ENCODE results near the gene TEX26.
A peak's percentile ranks its signal among the peaks of the same experiment; 100 is the strongest.

The TEX26 gene

DNA sequence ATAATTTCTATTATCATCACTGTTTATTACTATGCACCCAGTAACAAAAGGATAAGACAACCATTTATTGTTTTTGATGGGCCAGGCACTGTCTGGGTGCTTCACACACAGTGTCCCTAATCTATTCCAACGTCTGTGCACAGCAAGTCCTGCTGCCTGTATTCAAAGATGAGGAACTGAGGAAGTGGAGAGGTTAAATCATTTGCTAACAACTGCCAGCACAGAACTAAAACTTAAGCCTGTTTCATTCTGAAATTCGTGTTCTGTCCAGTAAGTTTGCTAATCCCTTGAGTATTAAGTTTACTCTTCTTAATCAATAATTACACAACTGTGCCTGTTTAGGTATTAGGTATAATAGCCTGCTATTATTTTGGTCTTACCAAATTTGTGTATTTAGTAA lies 41.9 kb downstream of the TEX26 start:
- DNase-seq (ENCODE audit: low read depth in 3 of 3, low spot score in 1 of 3): no peak

DNA sequence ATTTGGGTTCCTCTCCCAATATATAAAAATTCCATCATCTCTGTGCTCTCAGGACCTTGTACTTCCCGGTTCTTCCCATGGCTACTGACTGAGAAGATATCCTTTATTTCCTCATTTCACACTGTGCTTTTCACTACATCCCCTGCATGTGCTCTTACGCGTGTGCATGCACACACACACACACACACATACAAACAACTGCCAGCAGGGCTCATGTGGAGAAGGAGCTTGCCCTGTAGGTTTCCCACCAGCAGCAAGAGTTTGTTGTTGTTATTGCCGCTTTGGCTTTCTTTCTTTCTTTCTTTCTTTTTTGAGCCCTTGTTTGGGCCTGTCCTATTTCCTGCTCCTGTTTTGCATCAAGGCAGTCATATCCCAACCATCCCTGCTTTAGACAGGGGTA lies 43.6 kb downstream of the TEX26 start:
- DNase-seq (ENCODE audit: low read depth in 3 of 3, low spot score in 1 of 3): no peak

DNA sequence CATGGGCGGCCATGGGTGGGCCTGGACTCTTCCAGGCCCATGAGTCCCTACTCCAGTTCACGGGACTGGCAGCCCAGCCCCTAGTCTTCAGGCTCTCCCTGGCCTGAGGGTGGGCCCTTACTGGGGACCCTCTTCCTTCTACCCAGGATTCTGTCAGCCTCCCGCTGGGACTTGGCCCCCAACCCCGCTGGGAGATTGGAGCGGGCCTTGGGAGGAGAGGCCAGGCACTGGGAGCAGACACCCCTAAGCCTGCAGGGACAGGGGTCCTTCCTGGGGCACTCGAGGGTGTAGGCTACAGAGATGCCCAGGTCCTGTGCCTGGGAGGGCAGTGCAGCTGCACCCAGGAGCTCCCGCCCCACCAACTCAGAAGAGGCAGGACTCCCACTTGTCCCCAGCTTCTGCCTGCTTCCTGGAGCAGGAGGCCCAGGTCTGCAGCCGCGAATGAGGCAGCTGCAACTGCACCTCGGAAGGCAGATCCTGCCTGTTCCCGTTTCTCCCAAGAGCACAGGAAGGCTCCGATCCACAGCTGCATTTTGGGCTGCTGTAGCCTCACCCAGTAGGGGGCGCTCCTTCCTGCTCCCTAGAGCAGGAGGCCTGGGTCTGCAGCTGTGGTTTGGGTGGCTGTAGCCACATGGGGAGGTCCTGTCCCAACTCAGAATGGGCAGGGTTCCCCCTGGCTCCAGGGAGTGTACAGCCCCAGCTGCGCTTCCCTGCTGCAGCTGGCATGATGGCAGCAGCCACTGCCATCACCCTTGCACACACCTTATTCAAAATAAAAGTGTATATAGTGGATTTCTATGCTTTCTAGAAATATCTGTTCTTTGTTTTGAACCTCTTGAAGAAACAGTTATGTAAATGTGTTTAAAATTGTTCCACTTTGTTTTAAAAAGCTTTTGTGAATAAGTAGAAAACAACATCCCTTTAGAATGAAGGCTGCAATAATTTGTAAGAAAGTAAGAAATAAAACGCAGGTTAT lies 46.8 kb downstream of the TEX26 start:
- peak in 1 of 3 donors; percentile 21 for DNase-seq (ENCODE audit: low read depth in 3 of 3, low spot score in 1 of 3)

DNA sequence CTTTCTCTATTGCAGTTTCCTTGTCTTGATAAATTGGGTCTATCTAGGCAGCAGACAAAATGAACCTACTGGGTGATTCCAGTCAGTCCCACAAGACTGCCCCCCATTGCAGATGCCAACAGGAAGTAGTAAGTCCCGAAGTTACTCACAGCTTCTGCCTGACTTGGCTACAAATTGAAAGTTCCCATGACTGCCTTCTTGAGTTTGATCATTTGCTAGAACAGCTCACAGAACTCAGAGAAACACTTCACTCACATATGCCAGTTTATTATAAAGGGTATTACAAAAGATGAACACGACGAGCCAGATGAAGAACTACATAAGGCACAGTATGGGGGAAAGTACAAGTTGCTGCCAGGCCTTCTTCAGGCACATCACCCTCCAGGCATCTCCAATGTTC lies 50.0 kb downstream of the TEX26 start:
- no peak for DNase-seq (ENCODE audit: low read depth in 3 of 3, low spot score in 1 of 3)

- no peak for DNase-seq (ENCODE audit: low read depth in 3 of 3, low spot score in 1 of 3)
Measured at GRCh38 chr13:30982906-30983305, 50.5 kb downstream of the TEX26 start.

GRCh38 chr13:30983431-30983830 lies 51.0 kb downstream of the TEX26 start:
- no peak for DNase-seq (ENCODE audit: low read depth in 3 of 3, low spot score in 1 of 3)

DNA sequence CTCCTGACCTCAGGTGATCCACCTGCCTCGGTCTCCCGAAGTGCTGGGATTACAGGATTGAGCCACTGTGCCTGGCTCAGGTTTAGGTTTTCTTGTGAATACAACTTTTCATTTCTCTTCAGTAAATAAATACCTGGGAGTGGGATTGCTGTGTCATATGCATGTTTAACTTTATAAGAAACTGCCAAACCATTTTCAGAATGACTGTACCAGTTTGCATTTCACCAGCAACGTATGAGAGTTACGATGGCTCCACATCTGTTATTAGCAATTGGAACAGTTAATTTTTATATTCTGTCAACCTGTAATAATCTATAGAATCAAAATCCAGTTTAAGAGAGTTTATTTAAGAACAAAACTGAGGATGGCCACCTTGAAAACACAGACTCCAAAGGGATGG lies 52.2 kb downstream of the TEX26 start:
- no peak for DNase-seq (ENCODE audit: low read depth in 3 of 3, low spot score in 1 of 3)

- no peak for DNase-seq (ENCODE audit: low read depth in 3 of 3, low spot score in 1 of 3)
Measured at GRCh38 chr13:30985637-30986205, 53.3 kb downstream of the TEX26 start.

- no peak for DNase-seq (ENCODE audit: low read depth in 3 of 3, low spot score in 1 of 3)
Measured at GRCh38 chr13:30991184-30991583, 58.7 kb downstream of the TEX26 start.

DNA sequence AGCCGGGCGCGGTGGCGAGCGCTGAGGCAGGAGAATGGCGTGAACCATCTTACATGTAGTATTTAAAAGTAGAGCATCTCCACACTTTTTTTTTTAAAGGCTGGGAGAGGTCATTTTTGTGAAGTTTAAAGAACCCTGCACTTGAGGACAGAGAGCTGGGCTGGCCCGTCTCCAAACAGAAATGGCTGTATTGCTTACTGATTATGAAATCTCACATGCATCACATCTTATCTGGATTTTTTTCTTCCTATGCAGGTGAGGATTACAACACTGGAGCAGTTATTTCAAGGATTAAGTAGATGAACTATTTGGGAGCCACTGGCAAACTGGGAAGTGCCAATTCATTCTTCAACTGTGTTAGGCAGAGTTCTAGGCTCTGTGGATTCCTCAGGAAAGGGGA lies 59.5 kb downstream of the TEX26 start:
- no peak for DNase-seq (ENCODE audit: low read depth in 3 of 3, low spot score in 1 of 3)

DNA sequence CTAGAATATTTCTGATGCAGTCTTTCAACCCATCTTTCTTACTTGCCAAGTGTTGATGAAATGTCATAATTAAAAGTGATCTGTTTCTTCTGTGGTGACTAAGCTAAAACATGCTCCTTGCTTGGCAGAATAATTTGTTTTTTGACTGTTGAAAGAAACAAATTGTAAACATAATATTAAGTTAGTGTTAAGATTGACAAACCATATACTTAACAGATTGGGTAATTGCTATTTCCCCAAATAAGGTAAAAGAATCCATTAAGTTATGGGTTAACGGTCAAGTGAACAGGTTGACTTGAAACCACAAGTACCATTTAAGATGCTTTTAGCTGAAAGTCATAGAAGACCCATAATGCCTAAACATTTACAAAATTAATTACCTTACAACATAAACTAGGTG lies 62.9 kb downstream of the TEX26 start:
- no peak for DNase-seq (ENCODE audit: low read depth in 3 of 3, low spot score in 1 of 3)

- no peak for DNase-seq (ENCODE audit: low read depth in 3 of 3, low spot score in 1 of 3)
Measured at GRCh38 chr13:30997697-30998096, 65.2 kb downstream of the TEX26 start.

- no peak for DNase-seq (ENCODE audit: low read depth in 3 of 3, low spot score in 1 of 3)
Measured at GRCh38 chr13:30998136-30999088, 66.0 kb downstream of the TEX26 start.

GRCh38 chr13:31000889-31001288 lies 68.4 kb downstream of the TEX26 start:
- no peak for DNase-seq (ENCODE audit: low read depth in 3 of 3, low spot score in 1 of 3)

GRCh38 chr13:31001647-31002046 lies 69.2 kb downstream of the TEX26 start:
- no peak for DNase-seq (ENCODE audit: low read depth in 3 of 3, low spot score in 1 of 3)

DNA sequence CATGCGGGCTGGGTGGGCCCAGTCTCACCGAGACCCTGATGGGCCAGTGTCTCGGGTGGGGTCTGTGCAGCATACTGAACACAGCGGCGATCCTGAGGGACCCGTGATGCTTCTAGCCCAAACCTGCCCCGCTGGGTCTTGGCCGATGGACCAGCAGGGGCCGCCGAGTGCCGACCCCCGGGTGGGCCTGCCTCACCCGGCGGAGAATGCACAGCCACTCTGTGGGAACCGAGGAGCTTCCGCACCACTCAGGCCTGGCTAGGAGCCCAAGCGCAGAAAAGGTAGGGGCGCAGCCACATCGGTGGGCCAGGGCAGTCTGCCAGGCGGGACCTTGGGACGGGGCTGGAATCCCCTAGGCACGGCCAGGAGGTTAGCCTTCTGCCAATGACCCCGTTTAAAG lies 72.6 kb downstream of the TEX26 start:
- DNase-seq (ENCODE audit: low read depth in 3 of 3, low spot score in 1 of 3): no peak

DNA sequence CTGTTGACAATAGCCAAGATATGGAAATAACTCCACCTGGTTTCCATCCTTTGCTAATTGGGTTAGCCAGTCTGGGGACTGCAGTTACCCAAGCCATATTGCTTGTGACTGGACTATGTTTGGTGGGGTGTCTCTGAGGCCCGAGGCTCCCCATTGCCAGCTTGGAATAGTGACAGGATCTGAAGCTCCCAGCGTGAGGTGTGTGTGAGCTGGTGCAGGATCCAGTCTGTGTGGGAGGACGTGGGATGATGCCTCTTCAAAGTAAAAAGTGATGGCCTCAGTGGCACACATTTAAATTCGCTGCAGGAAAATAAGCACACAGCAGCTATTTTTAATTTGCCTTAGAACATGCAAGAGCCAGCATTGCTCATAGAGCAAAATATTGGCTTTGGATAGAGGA lies 75.0 kb downstream of the TEX26 start:
- no peak for DNase-seq (ENCODE audit: low read depth in 3 of 3, low spot score in 1 of 3)

DNA sequence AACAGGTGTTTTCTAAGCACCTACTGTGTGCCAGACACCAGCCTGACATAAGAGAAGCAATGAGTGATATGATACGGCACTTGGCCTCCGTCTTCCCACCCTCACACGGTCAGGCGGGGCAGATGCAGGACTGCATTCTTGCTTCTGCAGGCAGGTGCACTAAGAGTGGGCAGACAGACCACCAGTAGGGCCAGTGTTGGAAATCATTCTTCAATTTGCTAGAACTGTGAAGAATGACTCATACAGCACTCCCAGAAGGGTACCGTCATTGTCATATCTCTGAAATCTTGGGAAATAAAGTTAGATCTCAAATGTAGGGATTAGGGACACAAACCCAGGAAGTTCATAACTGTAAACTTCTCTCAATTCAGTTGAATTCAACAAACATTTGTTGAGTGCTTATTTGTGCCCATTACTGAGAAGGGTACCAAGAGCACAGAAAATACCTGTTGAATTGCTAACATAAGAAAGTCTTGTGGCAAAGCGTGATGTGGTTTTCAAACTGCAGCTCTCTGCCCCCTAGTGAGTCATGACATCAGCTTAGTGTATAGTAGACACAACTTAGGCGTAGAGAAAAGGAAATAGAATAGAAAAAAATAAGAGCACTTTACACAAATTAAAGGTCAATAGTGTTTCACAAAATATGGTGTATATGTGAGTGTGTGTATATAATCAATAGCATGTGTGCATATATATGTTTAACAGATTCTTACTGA lies 76.1 kb downstream of the TEX26 start:
- DNase-seq (ENCODE audit: low read depth in 3 of 3, low spot score in 1 of 3): no peak

- DNase-seq (ENCODE audit: low read depth in 3 of 3, low spot score in 1 of 3): no peak
Measured at GRCh38 chr13:31009166-31009565, 76.7 kb downstream of the TEX26 start.

DNA sequence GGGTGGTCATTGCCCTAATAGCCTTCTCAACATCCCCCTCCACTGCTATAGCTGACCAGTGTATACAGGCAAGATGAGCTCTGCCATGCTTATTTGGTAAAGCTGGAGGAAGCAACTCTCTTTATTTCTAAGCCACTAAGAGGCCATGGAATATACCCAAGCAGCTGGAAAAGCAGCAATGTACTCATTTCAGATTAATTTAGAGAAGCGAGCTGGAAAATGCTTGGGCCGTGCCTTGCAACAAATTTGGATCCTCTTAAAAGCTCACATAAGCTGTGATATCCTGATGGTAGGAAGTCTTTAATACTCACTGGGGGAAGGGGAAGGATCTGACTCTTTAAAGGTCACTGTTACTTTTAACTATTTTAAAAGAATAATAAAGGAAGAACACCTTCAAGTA lies 77.8 kb downstream of the TEX26 start:
- no peak for DNase-seq (ENCODE audit: low read depth in 3 of 3, low spot score in 1 of 3)

Measured in stimulated activated CD4-positive, alpha-beta T cell treated with anti-CD3 and anti-CD28 coated beads, TNF-alpha, amount 100 ng/mL, for 1 hour (primary cell).